Colonic mucosa (tissue), 4 donors: Measurements from ENCODE around the gene PLXNA4. TPM values are rescaled to one million over a fixed set of nuclear protein-coding genes. Genes with fewer than 3 reads are reported as not detected.

Experiments
- DNase-seq: peaks from one replicate; pipeline ENCODE4 v3.0.0-alpha.2; 2020
- H3K27ac ChIP-seq: fragments of 200-600 bp; one replicate; pipeline ENCODE4 v1.8.0; 2021
- H3K27me3 ChIP-seq: fragments of 200-600 bp; one replicate; pipeline ENCODE4 v1.8.0; 2021
- H3K36me3 ChIP-seq: fragments of 200-600 bp; one replicate; pipeline ENCODE4 v1.8.0; 2021
- H3K4me1 ChIP-seq: fragments of 200-600 bp; one replicate; pipeline ENCODE4 v1.8.0; 2021; ENCODE audit warnings: mild to moderate bottlenecking
- H3K4me3 ChIP-seq: fragments of 200-600 bp; one replicate; pipeline ENCODE4 v1.8.0; 2021
- H3K9ac ChIP-seq, 2 donors: one replicate each; pipeline ENCODE4 v1.7.0; 2013; ENCODE audit warnings: control low read depth in 2 of 2, low read depth in 2 of 2, low read length in 2 of 2
- H3K9me3 ChIP-seq: fragments of 200-600 bp; one replicate; pipeline ENCODE4 v1.8.0; 2021
- intact Hi-C: fragments of 100-400 bp; cut with DNase I; formaldehyde crosslinking; loops from one replicate; pipeline ENCODE4 v1.14.1; 2022
- total RNA-seq, 2 donors: library from RNA; stranded (reverse); fragmentation: NEBNext Ultra II Directional in 1 of 2; extraction: Animal tissue kit (Norgen Biotek cat#: 25700) in 1 of 2; gene quantifications; one replicate each; pipeline ENCODE4 v1.2.1, GENCODE V29; 2021
- TF ChIP-seq, protein P1 (sequence below): fragments of 200-600 bp; IDR thresholded peaks from one replicate; pipeline ENCODE4 v1.8.0; 2022; ENCODE audit warnings: antibody characterized with exemption, mild to moderate bottlenecking
- donor health status: healthy.
- donor health status: DM: no; HTN: no; CAD: no.
- donor health status: DM: no; HTN: no; CAD: no.

PLXNA4 gene
- total RNA-seq, 2 donors from 2014 or later: 0.15 to 0.77 TPM

DNA sequence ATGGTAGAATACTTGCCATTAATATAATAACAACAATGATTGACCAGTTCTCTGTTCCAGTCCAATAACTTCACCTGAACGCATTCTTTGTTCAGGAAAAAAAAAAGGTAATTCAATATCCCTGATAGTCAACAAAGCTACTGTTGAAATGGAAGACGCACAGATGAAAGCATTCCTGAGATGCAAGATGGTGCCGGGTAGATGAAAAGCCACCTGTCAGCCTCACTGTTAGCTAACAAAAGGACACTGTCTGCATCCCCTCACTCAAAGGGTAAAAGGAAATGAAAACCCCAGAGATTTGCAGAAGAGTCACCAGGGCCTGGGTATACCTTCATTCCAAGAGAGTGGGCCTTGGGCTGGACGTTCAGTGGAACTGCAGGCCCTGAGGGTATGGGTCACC lies 357.4 kb downstream of the PLXNA4 start:
- no peak overlapping the region for H3K9ac ChIP-seq
- no peaks in the 10 kb centered on the region for H3K4me1 ChIP-seq
- no peaks in the 10 kb centered on the region for H3K36me3 ChIP-seq
- no peak overlapping the region for H3K4me3 ChIP-seq
- no peak overlapping the region for H3K27ac ChIP-seq
- no peaks in the 10 kb centered on the region for H3K27me3 ChIP-seq
- H3K9me3 ChIP-seq: no peaks in the 10 kb centered on the region
- intact Hi-C loops: no loop called here
- DNase-seq: no peak
- TF ChIP-seq, protein P1, sequence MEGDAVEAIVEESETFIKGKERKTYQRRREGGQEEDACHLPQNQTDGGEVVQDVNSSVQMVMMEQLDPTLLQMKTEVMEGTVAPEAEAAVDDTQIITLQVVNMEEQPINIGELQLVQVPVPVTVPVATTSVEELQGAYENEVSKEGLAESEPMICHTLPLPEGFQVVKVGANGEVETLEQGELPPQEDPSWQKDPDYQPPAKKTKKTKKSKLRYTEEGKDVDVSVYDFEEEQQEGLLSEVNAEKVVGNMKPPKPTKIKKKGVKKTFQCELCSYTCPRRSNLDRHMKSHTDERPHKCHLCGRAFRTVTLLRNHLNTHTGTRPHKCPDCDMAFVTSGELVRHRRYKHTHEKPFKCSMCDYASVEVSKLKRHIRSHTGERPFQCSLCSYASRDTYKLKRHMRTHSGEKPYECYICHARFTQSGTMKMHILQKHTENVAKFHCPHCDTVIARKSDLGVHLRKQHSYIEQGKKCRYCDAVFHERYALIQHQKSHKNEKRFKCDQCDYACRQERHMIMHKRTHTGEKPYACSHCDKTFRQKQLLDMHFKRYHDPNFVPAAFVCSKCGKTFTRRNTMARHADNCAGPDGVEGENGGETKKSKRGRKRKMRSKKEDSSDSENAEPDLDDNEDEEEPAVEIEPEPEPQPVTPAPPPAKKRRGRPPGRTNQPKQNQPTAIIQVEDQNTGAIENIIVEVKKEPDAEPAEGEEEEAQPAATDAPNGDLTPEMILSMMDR: no peak

DNA sequence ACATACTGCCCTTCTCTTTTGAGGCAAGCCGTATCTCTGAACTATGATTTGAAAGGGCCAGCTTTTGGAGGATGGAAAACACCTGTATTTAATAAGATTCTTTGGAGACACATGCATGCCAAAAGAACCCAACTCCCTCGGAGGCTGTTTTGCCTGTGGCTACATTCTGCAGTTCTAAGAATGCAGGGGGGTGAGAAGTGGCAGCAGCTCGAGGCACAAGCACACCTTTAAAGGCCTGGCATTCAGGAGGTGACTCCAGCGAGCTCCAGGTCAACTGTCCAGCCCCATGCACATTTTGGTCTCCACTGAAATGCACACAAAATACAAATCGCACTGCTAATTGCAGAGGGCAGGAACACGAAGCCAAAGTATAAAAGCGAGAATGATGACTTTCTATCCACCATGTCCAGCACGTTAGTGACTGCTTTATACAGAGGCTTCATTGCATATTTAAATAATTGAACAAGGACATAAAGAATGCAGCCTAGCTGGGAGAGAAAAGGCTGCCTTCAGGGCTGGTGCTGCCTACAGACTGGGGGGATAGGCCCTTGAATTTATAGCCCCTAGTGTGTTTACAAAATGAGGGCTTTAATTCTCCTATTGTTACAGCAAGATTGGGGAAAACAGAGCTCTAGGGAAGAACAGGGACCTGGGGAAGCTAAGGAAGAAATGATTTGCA lies 359.3 kb downstream of the PLXNA4 start:
- Histone ChIP-seq H3K36me3 (no peaks in the 10 kb centered on the region), H3K9me3 (no peaks in the 10 kb centered on the region), H3K27ac (no peak overlapping the region), H3K4me1 (no peaks in the 10 kb centered on the region), H3K4me3 (no peak overlapping the region), H3K9ac (no peak overlapping the region), H3K27me3 (no peaks in the 10 kb centered on the region)
- DNase-seq: no peak
- TF ChIP-seq, protein P1: no peak
- intact Hi-C loops: no loop called here

DNA sequence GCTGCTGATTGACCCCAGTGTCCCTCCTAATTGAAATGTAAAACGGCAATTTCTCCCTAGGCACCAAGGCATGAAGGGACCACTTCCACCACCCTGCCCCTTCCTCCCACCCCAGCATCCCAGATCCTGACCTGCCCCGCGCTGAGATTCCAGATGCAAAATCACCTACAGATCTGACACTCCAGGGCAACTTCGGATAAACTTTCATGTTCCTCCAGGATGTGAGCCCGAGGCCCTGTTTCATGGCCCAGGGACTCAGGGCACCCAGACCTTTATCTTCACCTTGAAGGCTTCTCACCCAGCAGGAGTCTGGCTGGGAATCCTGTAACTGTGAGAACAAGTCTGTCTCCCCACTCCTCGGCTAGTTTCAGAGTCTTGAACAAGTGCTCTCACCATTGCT lies 361.8 kb downstream of the PLXNA4 start:
- no peak for DNase-seq
- TF ChIP-seq, protein P1: no peak
- no peak overlapping the region for H3K27ac ChIP-seq
- H3K36me3 ChIP-seq: no peaks in the 10 kb centered on the region
- no peaks in the 10 kb centered on the region for H3K9me3 ChIP-seq
- intact Hi-C loops: no loop called here
- H3K27me3 ChIP-seq: no peaks in the 10 kb centered on the region
- H3K9ac ChIP-seq: no peak overlapping the region
- H3K4me3 ChIP-seq: no peak overlapping the region
- no peaks in the 10 kb centered on the region for H3K4me1 ChIP-seq

- no peaks in the 10 kb centered on the region for H3K9me3 ChIP-seq
- H3K4me3 ChIP-seq: no peak overlapping the region
- intact Hi-C loops: no loop called here
- TF ChIP-seq, protein P1: no peak
- no peaks in the 10 kb centered on the region for H3K27me3 ChIP-seq
- no peak overlapping the region for H3K27ac ChIP-seq
- H3K4me1 ChIP-seq: no peaks in the 10 kb centered on the region
- H3K36me3 ChIP-seq: no peaks in the 10 kb centered on the region
- DNase-seq: no peak
- no peak overlapping the region for H3K9ac ChIP-seq
Observed at GRCh38 chr7:132213583-132213982, 362.7 kb downstream of the PLXNA4 start.

DNA sequence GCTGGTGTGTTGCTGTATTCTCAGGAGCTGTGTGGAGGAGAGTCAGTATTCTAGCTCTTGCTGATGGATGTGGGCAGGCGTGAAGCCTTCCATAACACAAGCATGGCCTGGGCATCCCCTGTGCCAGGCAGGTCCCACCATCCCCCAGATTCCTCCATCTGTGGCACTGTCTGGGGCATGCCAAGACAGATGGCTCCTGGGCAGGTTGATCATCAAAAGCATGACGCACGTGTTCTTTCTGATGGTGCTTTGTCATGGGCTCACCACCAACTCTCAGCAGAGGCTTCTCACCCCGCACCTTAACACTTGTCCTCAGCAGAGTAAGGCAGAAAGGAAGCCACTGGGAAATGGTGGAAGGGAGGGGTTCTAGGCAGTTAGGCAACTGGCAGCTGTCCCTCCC lies 364.3 kb downstream of the PLXNA4 start:
- TF ChIP-seq, protein P1: no peak
- Histone ChIP-seq H3K27ac (no peak overlapping the region), H3K4me1 (no peaks in the 10 kb centered on the region), H3K36me3 (no peaks in the 10 kb centered on the region), H3K27me3 (no peaks in the 10 kb centered on the region), H3K4me3 (no peak overlapping the region), H3K9me3 (no peaks in the 10 kb centered on the region), H3K9ac (no peak overlapping the region)
- intact Hi-C loops: no loop called here
- no peak for DNase-seq
